Aorta (tissue), 5 donors: ENCODE data around the gene ACAP3. TPM values are rescaled to one million over a fixed set of nuclear protein-coding genes. Genes with fewer than 3 reads are reported as not detected.

Experiments
- ATAC-seq: fragments of 200-7000 bp; cut with Tn5 transposase; one replicate; pipeline ENCODE4 v1.9.1; 2022; ENCODE audit warnings: moderate library complexity; ENCODE audit not compliant: low FRiP score
- DNase-seq, 2 donors: peaks; one replicate each; pipeline ENCODE4 v3.0.0-alpha.2; 2020
- H3K27ac ChIP-seq, 2 donors: one replicate each; pipeline ENCODE4 v1.5.1; 2013; ENCODE audit warnings: low read length in 2 of 2, mild to moderate bottlenecking in 2 of 2, moderate library complexity in 2 of 2, control low read depth in 1 of 2, inconsistent platforms in 1 of 2, low read depth in 1 of 2
- H3K27me3 ChIP-seq, 2 donors: one replicate each; pipeline ENCODE4 v1.6.1; 2013; ENCODE audit warnings: control low read depth in 1 of 2, low read length in 1 of 2, mild to moderate bottlenecking in 1 of 2, moderate library complexity in 1 of 2; ENCODE audit not compliant: insufficient read depth in 2 of 2, control insufficient read depth in 1 of 2
- H3K36me3 ChIP-seq, 2 donors: one replicate each; pipeline ENCODE4 v1.6.1; 2013; ENCODE audit warnings: control low read depth in 1 of 2, low read length in 1 of 2, mild to moderate bottlenecking in 1 of 2; ENCODE audit not compliant: insufficient read depth in 2 of 2, control insufficient read depth in 1 of 2
- H3K4me1 ChIP-seq, 2 donors: one replicate each; pipeline ENCODE4 v1.6.1; 2013; ENCODE audit warnings: low read length in 2 of 2, control low read depth in 1 of 2, mild to moderate bottlenecking in 1 of 2, moderate library complexity in 1 of 2; ENCODE audit not compliant: insufficient read depth in 2 of 2, control insufficient read depth in 1 of 2
- H3K4me3 ChIP-seq, 2 donors: one replicate each; pipeline ENCODE4 v1.5.1; 2013; ENCODE audit warnings: low read length in 2 of 2, control low read depth in 1 of 2, mild to moderate bottlenecking in 1 of 2
- H3K9me3 ChIP-seq: one replicate; pipeline ENCODE4 v1.6.1; 2013; ENCODE audit warnings: mild to moderate bottlenecking, low read length; ENCODE audit not compliant: control insufficient read depth
- WGBS, 2 donors: extraction: QIAGEN DNeasy Blood & Tissue Kit; methylation state at CpG; one replicate each; pipeline ENCODE4 v1.1.7; 2013; 5-methylcytosine and 5-hydroxymethylcytosine counted together
- intact Hi-C, 2 donors: fragments of 100-400 bp; cut with DNase I; formaldehyde crosslinking; loops; one replicate each; pipeline versions ENCODE4 v1.14.2 to v1.15.0; 2022
- polyA plus RNA-seq, 2 donors: library from polyadenylated mRNA; stranded (reverse); fragments of 200-250 nt; gene quantifications; one replicate each; pipeline ENCODE4 v1.2.3, GENCODE V29; 2013
- total RNA-seq, 2 donors: library from RNA; stranded (reverse); fragmentation: NEBNext Ultra II Directional; extraction: Animal tissue kit (Norgen Biotek cat#: 25700); gene quantifications; one replicate each; pipeline ENCODE4 v1.2.1, GENCODE V29; 2021
- donor health status: healthy with polysubstance abuse.
- donor health status: Bipolar disorder and iron deficiency.
- donor health status: DM: no; HTN: no; CAD: no.
- donor health status: DM: no; HTN: no; CAD: no.
- donor health status: DM: yes; HTN: yes; CAD: no.

Gene ACAP3
- total and polyA plus RNA-seq, 4 donors: 10.6 to 69.2 (median 44.4) TPM

GRCh38 chr1:1280782-1281481, 26.8 kb downstream of the ACAP3 start:
- WGBS, 2 donors: 91 to 93% methylated on average over 21 of the region's 21 CpGs
- ATAC-seq (peak; percentile 9), DNase-seq (no peak)
- Histone ChIP-seq H3K9me3 (no peaks in the 10 kb centered on the region), H3K4me1 (no peaks in the 10 kb centered on the region), H3K4me3 (no peak overlapping the region), H3K27ac (no peak overlapping the region), H3K27me3 (no peaks in the 10 kb centered on the region), H3K36me3 (no peaks in the 10 kb centered on the region)
- intact Hi-C loops: loop anchor here in 1 of 2 donors (10.0 kb wide), 1 partner anchor 136 kb away; no protein-coding TSS in a partner anchor

GRCh38 chr1:1279028-1279427, 28.7 kb downstream of the ACAP3 start:
- no peak for DNase-seq
- WGBS, 2 donors: 94 to 95% methylated on average over 16 to 17 of the region's 17 CpGs
- no peaks in the 10 kb centered on the region for H3K27me3 ChIP-seq
- no peaks in the 10 kb centered on the region for H3K9me3 ChIP-seq
- no peak overlapping the region for H3K27ac ChIP-seq
- no peak overlapping the region for H3K4me3 ChIP-seq
- intact Hi-C loops: no loop called here
- H3K36me3 ChIP-seq: no peaks in the 10 kb centered on the region
- H3K4me1 ChIP-seq: no peaks in the 10 kb centered on the region
- ATAC-seq: no peak

GRCh38 chr1:1278620-1279019, 29.1 kb downstream of the ACAP3 start:
- Histone ChIP-seq H3K27me3 (no peaks in the 10 kb centered on the region), H3K27ac (no peak overlapping the region), H3K4me3 (no peak overlapping the region), H3K9me3 (no peaks in the 10 kb centered on the region), H3K36me3 (no peaks in the 10 kb centered on the region), H3K4me1 (no peaks in the 10 kb centered on the region)
- 95 to 96% methylated on average over 13 of the region's 13 CpGs for WGBS, 2 donors
- no peak for DNase-seq
- intact Hi-C loops: no loop called here
- no peak for ATAC-seq

- DNase-seq (no peak), ATAC-seq (no peak)
- no peaks in the 10 kb centered on the region for H3K27me3 ChIP-seq
- no peak overlapping the region for H3K4me3 ChIP-seq
- 89 to 90% methylated on average over 9 of the region's 9 CpGs for WGBS, 2 donors
- intact Hi-C loops: no loop called here
- H3K9me3 ChIP-seq: no peaks in the 10 kb centered on the region
- no peaks in the 10 kb centered on the region for H3K36me3 ChIP-seq
- no peaks in the 10 kb centered on the region for H3K4me1 ChIP-seq
- no peak overlapping the region for H3K27ac ChIP-seq
These were observed 31.9 kb downstream of the ACAP3 start for GRCh38 chr1:1275836-1276235.

GRCh38 chr1:1274931-1275431, 32.7 kb downstream of the ACAP3 start:
- DNase-seq (no peak), ATAC-seq (no peak)
- no peaks in the 10 kb centered on the region for H3K27me3 ChIP-seq
- 84 to 90% methylated on average over 15 of the region's 15 CpGs for WGBS, 2 donors
- no peaks in the 10 kb centered on the region for H3K4me1 ChIP-seq
- no peaks in the 10 kb centered on the region for H3K36me3 ChIP-seq
- no peaks in the 10 kb centered on the region for H3K9me3 ChIP-seq
- intact Hi-C loops: no loop called here
- no peak overlapping the region for H3K27ac ChIP-seq
- no peak overlapping the region for H3K4me3 ChIP-seq

- H3K27me3 ChIP-seq: no peaks in the 10 kb centered on the region
- DNase-seq: peak in 1 of 2 donors; percentile 75
- H3K4me1 ChIP-seq: no peaks in the 10 kb centered on the region
- H3K27ac ChIP-seq: no peak overlapping the region
- peak overlapping the region; percentile 82 to 88 for H3K4me3 ChIP-seq
- H3K36me3 ChIP-seq: no peaks in the 10 kb centered on the region
- H3K9me3 ChIP-seq: no peaks in the 10 kb centered on the region
- intact Hi-C loops: no loop called here
- WGBS, 2 donors: 12 to 13% methylated on average over 31 of the region's 31 CpGs
- ATAC-seq: peak; percentile 44
These were observed 33.3 kb downstream of the ACAP3 start for GRCh38 chr1:1274299-1274930.

- Histone ChIP-seq H3K27me3 (no peaks in the 10 kb centered on the region), H3K36me3 (no peaks in the 10 kb centered on the region), H3K9me3 (no peaks in the 10 kb centered on the region), H3K4me1 (no peaks in the 10 kb centered on the region), H3K27ac (no peak within 1 kb of the TSS), H3K4me3 (peak within 1 kb of the TSS; percentile 88 to 96)
- DNase-seq (peak; percentile 97 to 98), ATAC-seq (peak; percentile 97)
- WGBS, 2 donors: 1% methylated on average over 78 to 105 of the region's 105 CpGs
- intact Hi-C loops: no loop called here
These were observed 34.0 kb downstream of the ACAP3 start, which contains the start of gene UBE2J2 for GRCh38 chr1:1273512-1274298. UBE2J2 (minus strand) TSS chr1:1273854; CDS start chr1:1267992, 5,862 bp downstream.

GRCh38 chr1:1273209-1273511, 34.6 kb downstream of the ACAP3 start:
- H3K36me3 ChIP-seq: no peaks in the 10 kb centered on the region
- H3K4me3 ChIP-seq: peak overlapping the region; percentile 88 to 96
- intact Hi-C loops: no loop called here
- no peaks in the 10 kb centered on the region for H3K27me3 ChIP-seq
- WGBS, 2 donors: 1% methylated on average over 31 of the region's 31 CpGs
- DNase-seq (no peak), ATAC-seq (no peak)
- no peaks in the 10 kb centered on the region for H3K4me1 ChIP-seq
- no peaks in the 10 kb centered on the region for H3K9me3 ChIP-seq
- H3K27ac ChIP-seq: no peak overlapping the region
